Lung (tissue), 12 donors: ENCODE results near the gene NGRN. TPM values are rescaled to one million over a fixed set of nuclear protein-coding genes. Genes with fewer than 3 reads are reported as not detected.

Experiments
- ATAC-seq: fragments of 200-7000 bp; cut with Tn5 transposase; one replicate; pipeline ENCODE4 v1.9.1; 2020; ENCODE audit warnings: moderate number of reproducible peaks; ENCODE audit not compliant: insufficient read depth, low FRiP score
- DNase-seq, 3 donors: peaks; one replicate each; pipeline ENCODE4 v3.0.0-alpha.2; 2013 to 2017
- H3K27ac ChIP-seq, 2 donors: one replicate each; pipeline ENCODE4 v1.5.1; 2013; ENCODE audit warnings: mild to moderate bottlenecking in 2 of 2, moderate library complexity in 2 of 2, control low read depth in 1 of 2, inconsistent platforms in 1 of 2, low read depth in 1 of 2, low read length in 1 of 2
- H3K27me3 ChIP-seq, 3 donors: one replicate each; pipeline ENCODE4 v1.5.1; 2013; ENCODE audit warnings: low read length in 2 of 3; ENCODE audit not compliant: control insufficient read depth in 3 of 3, insufficient read depth in 3 of 3
- H3K36me3 ChIP-seq, 4 donors: one replicate each; pipeline ENCODE4 v1.5.1; 2013; ENCODE audit warnings: low read length in 4 of 4, mild to moderate bottlenecking in 1 of 4, moderate library complexity in 1 of 4; ENCODE audit not compliant: control insufficient read depth in 4 of 4, insufficient read depth in 4 of 4
- H3K4me1 ChIP-seq, 5 donors: one replicate each; pipeline ENCODE4 v1.5.1; 2013; ENCODE audit warnings: low read length in 5 of 5, mild to moderate bottlenecking in 2 of 5, moderate library complexity in 1 of 5; ENCODE audit not compliant: control insufficient read depth in 5 of 5, insufficient read depth in 5 of 5
- H3K4me3 ChIP-seq: one replicate; pipeline ENCODE4 v1.5.1; 2013; ENCODE audit warnings: mild to moderate bottlenecking, control low read depth, moderate library complexity
- H3K9ac ChIP-seq, 2 donors: one replicate each; pipeline ENCODE4 v1.5.1; 2013; ENCODE audit warnings: low read length in 2 of 2, control low read depth in 1 of 2; ENCODE audit not compliant: insufficient read depth in 1 of 2
- H3K9me3 ChIP-seq, 4 donors: one replicate each; pipeline ENCODE4 v1.5.1; 2013; ENCODE audit warnings: low read length in 3 of 4, mild to moderate bottlenecking in 1 of 4, moderate library complexity in 1 of 4; ENCODE audit not compliant: control insufficient read depth in 4 of 4, insufficient read depth in 3 of 4
- WGBS, 2 donors: extraction: QIAGEN DNeasy Blood & Tissue Kit; methylation state at CpG; one replicate each; pipeline ENCODE4 v1.1.7; 2013; 5-methylcytosine and 5-hydroxymethylcytosine counted together
- polyA plus RNA-seq, 2 donors: library from polyadenylated mRNA; stranded (reverse); fragments of 200-250 nt; gene quantifications; one replicate each; pipeline ENCODE4 v1.2.1, GENCODE V29; 2013
- total RNA-seq, 2 donors: library from RNA; depleted of rRNA in 1 of 2; stranded (reverse); fragments of >200 nt in 1 of 2; gene quantifications; one replicate each; pipeline ENCODE4 v1.2.1, GENCODE V29; 2014 to 2021
- TF ChIP-seq, protein P1 (sequence below): IDR thresholded peaks from 2 replicates; pipeline ENCODE4 v1.5.1; 2012; ENCODE audit warnings: mild to moderate bottlenecking; ENCODE audit errors: control extremely low read depth, extremely low read depth
- donor health status: control.
- donor health status: control.
- donor health status: Bipolar disorder and iron deficiency.
- donor health status: healthy.
- donor health status: DM: yes; HTN: yes; CAD: no.

NGRN gene
- total and polyA plus RNA-seq, 4 donors: 55.2 to 89.2 (median 71.2) TPM

DNA sequence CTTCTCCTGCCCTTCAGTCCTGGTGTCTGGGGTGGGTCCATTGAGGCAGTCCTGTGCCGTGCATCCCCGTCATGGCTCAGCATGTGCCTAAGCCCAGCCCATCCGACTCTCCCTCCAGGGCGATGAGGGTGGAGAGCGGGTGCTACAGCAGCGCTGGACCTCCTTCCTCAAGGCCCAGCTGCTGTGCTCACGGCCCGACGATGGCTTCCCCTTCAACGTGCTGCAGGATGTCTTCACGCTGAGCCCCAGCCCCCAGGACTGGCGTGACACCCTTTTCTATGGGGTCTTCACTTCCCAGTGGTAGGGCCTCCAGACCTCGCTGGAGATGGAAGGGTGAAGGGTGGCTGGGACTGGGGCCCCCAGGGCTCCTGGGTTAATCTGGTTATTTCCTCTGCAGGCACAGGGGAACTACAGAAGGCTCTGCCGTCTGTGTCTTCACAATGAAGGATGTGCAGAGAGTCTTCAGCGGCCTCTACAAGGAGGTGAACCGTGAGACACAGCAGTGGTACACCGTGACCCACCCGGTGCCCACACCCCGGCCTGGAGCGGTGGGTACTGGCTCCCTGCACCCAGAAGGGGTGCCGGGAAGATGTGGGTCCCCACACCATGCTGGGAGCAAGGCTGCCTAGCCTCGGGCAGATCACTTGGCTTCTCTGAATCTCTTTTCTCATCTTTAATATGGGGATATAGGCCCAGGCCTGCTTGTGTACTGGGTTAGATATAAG, 41.9 kb upstream of the NGRN start:
- Histone ChIP-seq H3K9ac (no peak overlapping the region), H3K4me1 (peaks cover 0 to 9% (median 0%) of the 10 kb centered on the region in 5 donors), H3K27ac (no peak overlapping the region), H3K4me3 (no peak overlapping the region), H3K9me3 (no peaks in the 10 kb centered on the region), H3K36me3 (peaks cover 0 to 35% (median 15%) of the 10 kb centered on the region in 4 donors), H3K27me3 (no peaks in the 10 kb centered on the region)
- no peak for ATAC-seq
- TF ChIP-seq, protein P1, sequence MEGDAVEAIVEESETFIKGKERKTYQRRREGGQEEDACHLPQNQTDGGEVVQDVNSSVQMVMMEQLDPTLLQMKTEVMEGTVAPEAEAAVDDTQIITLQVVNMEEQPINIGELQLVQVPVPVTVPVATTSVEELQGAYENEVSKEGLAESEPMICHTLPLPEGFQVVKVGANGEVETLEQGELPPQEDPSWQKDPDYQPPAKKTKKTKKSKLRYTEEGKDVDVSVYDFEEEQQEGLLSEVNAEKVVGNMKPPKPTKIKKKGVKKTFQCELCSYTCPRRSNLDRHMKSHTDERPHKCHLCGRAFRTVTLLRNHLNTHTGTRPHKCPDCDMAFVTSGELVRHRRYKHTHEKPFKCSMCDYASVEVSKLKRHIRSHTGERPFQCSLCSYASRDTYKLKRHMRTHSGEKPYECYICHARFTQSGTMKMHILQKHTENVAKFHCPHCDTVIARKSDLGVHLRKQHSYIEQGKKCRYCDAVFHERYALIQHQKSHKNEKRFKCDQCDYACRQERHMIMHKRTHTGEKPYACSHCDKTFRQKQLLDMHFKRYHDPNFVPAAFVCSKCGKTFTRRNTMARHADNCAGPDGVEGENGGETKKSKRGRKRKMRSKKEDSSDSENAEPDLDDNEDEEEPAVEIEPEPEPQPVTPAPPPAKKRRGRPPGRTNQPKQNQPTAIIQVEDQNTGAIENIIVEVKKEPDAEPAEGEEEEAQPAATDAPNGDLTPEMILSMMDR: no peak
- no peak for DNase-seq
- WGBS, 2 donors: 90 to 96% methylated on average over 22 of the region's 22 CpGs

DNA sequence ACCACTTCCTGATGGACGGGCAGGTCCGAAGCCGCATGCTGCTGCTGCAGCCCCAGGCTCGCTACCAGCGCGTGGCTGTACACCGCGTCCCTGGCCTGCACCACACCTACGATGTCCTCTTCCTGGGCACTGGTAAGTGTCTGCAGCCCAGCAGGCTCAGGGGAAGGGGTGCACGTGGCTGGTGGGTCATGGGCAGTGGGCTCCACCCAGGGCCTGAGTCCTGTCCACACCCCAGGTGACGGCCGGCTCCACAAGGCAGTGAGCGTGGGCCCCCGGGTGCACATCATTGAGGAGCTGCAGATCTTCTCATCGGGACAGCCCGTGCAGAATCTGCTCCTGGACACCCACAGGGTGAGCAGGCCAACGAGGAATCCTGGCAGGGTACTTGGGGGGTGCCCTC, 40.4 kb upstream of the NGRN start:
- H3K4me3 ChIP-seq: no peak overlapping the region
- 91 to 93% methylated on average over 17 of the region's 17 CpGs for WGBS, 2 donors
- peaks cover 4 to 44% (median 15%) of the 10 kb centered on the region in 4 donors for H3K36me3 ChIP-seq
- H3K9ac ChIP-seq: no peak overlapping the region
- no peaks in the 10 kb centered on the region for H3K9me3 ChIP-seq
- H3K27me3 ChIP-seq: no peaks in the 10 kb centered on the region
- ATAC-seq (no peak), DNase-seq (no peak)
- no peak overlapping the region for H3K27ac ChIP-seq
- TF ChIP-seq, protein P1: no peak
- peaks cover 0 to 9% (median 0%) of the 10 kb centered on the region in 5 donors for H3K4me1 ChIP-seq

DNA sequence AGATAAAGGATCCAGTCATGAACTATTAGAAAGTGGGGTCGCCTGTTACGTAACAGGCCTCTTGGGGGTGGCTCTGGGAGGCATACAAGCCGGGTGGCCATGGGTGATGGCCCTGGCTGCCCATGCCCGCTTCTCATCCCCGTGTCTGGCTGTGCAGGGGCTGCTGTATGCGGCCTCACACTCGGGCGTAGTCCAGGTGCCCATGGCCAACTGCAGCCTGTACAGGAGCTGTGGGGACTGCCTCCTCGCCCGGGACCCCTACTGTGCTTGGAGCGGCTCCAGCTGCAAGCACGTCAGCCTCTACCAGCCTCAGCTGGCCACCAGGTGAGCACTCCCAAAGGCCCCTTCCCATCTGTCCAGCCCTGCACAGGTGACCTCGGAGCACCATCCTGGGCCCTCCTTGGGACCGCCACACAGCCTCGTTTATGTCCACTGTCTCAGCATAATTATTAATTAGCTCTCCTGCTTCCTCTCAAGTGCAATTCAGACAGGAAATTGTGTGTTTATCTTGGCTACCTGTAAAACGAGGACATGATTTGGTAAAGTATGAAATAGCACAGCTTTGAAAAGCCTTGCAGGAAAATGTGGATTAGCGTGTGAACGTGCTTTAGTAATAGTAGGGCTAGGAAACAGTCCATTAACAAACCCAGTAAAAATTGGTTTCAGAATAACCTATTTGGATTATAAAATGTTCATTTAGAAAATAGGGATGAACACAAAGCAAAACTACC, 39.8 kb upstream of the NGRN start:
- no peak for DNase-seq
- 77 to 83% methylated on average over 18 of the region's 18 CpGs for WGBS, 2 donors
- H3K36me3 ChIP-seq: peaks cover 6 to 50% (median 17%) of the 10 kb centered on the region in 4 donors

More for the DNA sequence above, 39.8 kb upstream of the NGRN start:
- Histone ChIP-seq H3K9me3 (no peaks in the 10 kb centered on the region), H3K9ac (no peak overlapping the region), H3K27ac (no peak overlapping the region), H3K27me3 (no peaks in the 10 kb centered on the region), H3K4me1 (peaks cover 0 to 9% (median 0%) of the 10 kb centered on the region in 5 donors), H3K4me3 (no peak overlapping the region)
- ATAC-seq: no peak
- TF ChIP-seq, protein P1: no peak
